ENCODE results near the gene ZNF853.

GRCh38 chr7:6646465-6646864, 31.1 kb downstream of the ZNF853 start:
- TF ChIP-seq CTCF (IDR thresholded peaks at IDR 0.05; ENCODE audit: extremely low read depth in 1 of 2, insufficient read depth in 1 of 2, low read depth in 1 of 2, low read length in 2 of 2), result no peak
- no peak for TF ChIP-seq JUN (IDR thresholded peaks at IDR 0.05; ENCODE audit: borderline replicate concordance, insufficient read depth, insufficient read length, low read depth)
- TF ChIP-seq POLR2A (IDR thresholded peaks at IDR 0.05; ENCODE audit: low read depth, low read length), result no peak
- TF ChIP-seq EZH2 (IDR thresholded peaks at IDR 0.05; ENCODE audit: borderline replicate concordance, low read depth, low read length, severe bottlenecking), result no peak
- TF ChIP-seq, protein P1, sequence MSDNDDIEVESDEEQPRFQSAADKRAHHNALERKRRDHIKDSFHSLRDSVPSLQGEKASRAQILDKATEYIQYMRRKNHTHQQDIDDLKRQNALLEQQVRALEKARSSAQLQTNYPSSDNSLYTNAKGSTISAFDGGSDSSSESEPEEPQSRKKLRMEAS (IDR thresholded peaks at IDR 0.05; ENCODE audit: insufficient read depth, insufficient read length), result no peak
- TF ChIP-seq POLR2AphosphoS5 (IDR thresholded peaks at IDR 0.05; ENCODE audit: insufficient read depth, low read depth, low read length), result no peak
- no peak for TF ChIP-seq MYC (IDR thresholded peaks at IDR 0.05; ENCODE audit: low read depth, low read length)
- no peak for TF ChIP-seq GATA2 (IDR thresholded peaks at IDR 0.05; ENCODE audit: insufficient read depth, insufficient read length, low read depth, low read length)
